ENCODE data around the gene ERCC2. TPM values are rescaled to one million over a fixed set of nuclear protein-coding genes. Genes with fewer than 3 reads are reported as not detected.

Gene ERCC2
- total RNA-seq, 1 donor from 2014 or later, result 13.7 TPM

GRCh38 chr19:45363861-45364459, 6.4 kb downstream of the ERCC2 start:
- intact Hi-C loops (cut with DNase I), result no loop called here
- ATAC-seq, result no peak

DNA sequence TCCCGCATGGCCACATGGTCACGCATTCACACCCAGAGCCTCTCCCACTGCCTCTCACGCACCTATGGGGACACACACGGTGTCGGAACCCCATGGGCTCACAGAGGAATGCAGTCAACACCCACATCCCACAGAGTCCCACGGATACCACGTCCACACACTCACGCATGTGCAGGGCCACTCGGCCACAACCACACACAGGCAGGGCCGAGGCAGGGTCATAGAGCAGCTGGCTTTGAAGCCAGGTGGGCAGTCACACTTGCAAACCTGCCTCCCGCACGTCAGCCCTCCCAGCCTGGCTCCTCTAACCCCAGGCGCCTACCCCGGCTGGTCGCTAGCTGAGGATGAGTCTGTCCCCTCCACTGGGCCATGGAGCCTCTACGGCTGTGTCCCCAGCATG, 8.1 kb downstream of the ERCC2 start:
- intact Hi-C loops (cut with DNase I), result no loop called here
- Histone ChIP-seq H3K9me3 (no peaks in the 10 kb centered on the region), H3K4me1 (no peaks in the 10 kb centered on the region), H3K27ac (no peak overlapping the region), H3K36me3 (no peaks in the 10 kb centered on the region), H3K4me3 (no peak overlapping the region), H3K27me3 (no peaks in the 10 kb centered on the region)
- DNase-seq (no peak), ATAC-seq (no peak)
- TF ChIP-seq, protein P1, sequence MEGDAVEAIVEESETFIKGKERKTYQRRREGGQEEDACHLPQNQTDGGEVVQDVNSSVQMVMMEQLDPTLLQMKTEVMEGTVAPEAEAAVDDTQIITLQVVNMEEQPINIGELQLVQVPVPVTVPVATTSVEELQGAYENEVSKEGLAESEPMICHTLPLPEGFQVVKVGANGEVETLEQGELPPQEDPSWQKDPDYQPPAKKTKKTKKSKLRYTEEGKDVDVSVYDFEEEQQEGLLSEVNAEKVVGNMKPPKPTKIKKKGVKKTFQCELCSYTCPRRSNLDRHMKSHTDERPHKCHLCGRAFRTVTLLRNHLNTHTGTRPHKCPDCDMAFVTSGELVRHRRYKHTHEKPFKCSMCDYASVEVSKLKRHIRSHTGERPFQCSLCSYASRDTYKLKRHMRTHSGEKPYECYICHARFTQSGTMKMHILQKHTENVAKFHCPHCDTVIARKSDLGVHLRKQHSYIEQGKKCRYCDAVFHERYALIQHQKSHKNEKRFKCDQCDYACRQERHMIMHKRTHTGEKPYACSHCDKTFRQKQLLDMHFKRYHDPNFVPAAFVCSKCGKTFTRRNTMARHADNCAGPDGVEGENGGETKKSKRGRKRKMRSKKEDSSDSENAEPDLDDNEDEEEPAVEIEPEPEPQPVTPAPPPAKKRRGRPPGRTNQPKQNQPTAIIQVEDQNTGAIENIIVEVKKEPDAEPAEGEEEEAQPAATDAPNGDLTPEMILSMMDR (IDR thresholded peaks at IDR 0.05), result no peak

More at GRCh38 chr19:45363861-45364459, 6.4 kb downstream of the ERCC2 start:
- no peak for DNase-seq
- Histone ChIP-seq H3K27me3 (no peaks in the 10 kb centered on the region), H3K4me1 (no peaks in the 10 kb centered on the region), H3K36me3 (no peaks in the 10 kb centered on the region), H3K9me3 (no peaks in the 10 kb centered on the region), H3K4me3 (no peak overlapping the region), H3K27ac (no peak overlapping the region)
- TF ChIP-seq, protein P1 (IDR thresholded peaks at IDR 0.05), result no peak

DNA sequence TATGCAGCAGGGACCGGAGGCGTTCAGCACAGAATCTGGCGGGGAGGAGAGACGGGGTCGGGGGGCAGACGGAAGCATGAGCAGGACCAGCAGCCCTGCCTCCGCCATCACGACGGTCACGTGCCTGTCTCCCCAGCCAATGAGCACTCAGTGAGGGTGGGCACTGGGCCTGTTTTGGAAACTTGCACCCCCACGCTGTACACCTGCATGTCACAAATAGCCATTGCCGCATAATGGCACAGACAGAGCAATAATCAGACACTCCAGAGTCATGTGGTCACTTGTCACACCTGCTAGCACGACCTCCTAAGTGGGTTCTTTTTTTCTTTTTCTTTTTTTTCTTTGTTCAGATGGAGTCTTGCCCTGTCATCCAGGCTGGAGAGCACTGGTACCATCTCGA, 8.8 kb downstream of the ERCC2 start:
- H3K9me3 ChIP-seq, result no peaks in the 10 kb centered on the region
- no peak overlapping the region for H3K27ac ChIP-seq
- no peaks in the 10 kb centered on the region for H3K4me1 ChIP-seq
- TF ChIP-seq, protein P1 (IDR thresholded peaks at IDR 0.05), result no peak
- no peak overlapping the region for H3K4me3 ChIP-seq
- no peak for DNase-seq
- no peaks in the 10 kb centered on the region for H3K27me3 ChIP-seq
- no peaks in the 10 kb centered on the region for H3K36me3 ChIP-seq
- intact Hi-C loops (cut with DNase I), result no loop called here
- no peak for ATAC-seq

DNA sequence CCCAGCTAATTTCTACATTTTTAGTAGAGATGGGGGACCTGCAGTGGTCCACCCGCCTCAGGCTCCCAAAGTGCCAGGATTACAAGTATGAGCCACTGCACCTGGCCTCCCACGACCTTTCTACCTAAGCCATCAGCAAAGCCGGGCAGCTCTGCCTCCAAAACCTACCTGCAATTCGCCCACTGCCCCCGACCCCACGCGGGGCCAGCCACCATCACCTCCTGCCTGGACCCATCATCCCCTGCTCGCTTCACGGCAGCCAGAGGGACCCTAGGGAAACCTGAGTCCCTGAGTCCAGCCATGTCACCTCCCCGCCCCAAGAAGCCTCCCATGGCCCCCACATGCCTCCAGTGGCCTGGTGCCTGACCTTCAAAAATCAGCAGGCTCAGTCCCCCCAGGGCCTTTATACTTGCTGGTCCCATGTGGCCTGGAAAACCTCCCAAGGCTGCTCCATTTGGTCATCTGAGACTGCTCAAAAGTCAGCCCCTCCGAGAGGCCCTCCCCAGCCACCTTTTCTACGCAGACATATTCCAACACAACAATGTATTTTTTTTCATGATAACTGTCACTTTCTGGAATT, 12.1 kb downstream of the ERCC2 start:
- TF ChIP-seq, protein P1 (IDR thresholded peaks at IDR 0.05), result no peak
- Histone ChIP-seq H3K4me3 (no peak overlapping the region), H3K4me1 (no peaks in the 10 kb centered on the region), H3K36me3 (no peaks in the 10 kb centered on the region), H3K9me3 (no peaks in the 10 kb centered on the region), H3K27me3 (no peaks in the 10 kb centered on the region), H3K27ac (no peak overlapping the region)
- intact Hi-C loops (cut with DNase I), result no loop called here
- ATAC-seq, result no peak
- DNase-seq, result no peak

GRCh38 chr19:45357445-45357783, 13.0 kb downstream of the ERCC2 start:
- no peaks in the 10 kb centered on the region for H3K9me3 ChIP-seq
- ATAC-seq (no peak), DNase-seq (no peak)
- TF ChIP-seq, protein P1 (IDR thresholded peaks at IDR 0.05), result no peak
- H3K4me3 ChIP-seq, result no peak overlapping the region
- intact Hi-C loops (cut with DNase I), result no loop called here
- H3K4me1 ChIP-seq, result no peaks in the 10 kb centered on the region
- H3K36me3 ChIP-seq, result no peaks in the 10 kb centered on the region
- H3K27ac ChIP-seq, result no peak overlapping the region
- no peaks in the 10 kb centered on the region for H3K27me3 ChIP-seq
